GM19351 (cell line): ENCODE results near the gene CPEB2.
"Not testable (repeated sequence)": the region's sequence is repeated elsewhere in the genome, so short reads cannot be mapped to it uniquely, and the experiment has no call there.

Source experiments
- ATAC-seq: cut with Tn5 transposase; IDR thresholded peaks from one replicate; pipeline ENCODE4 v1.9.1; 2021; ENCODE audit warnings: mild to moderate bottlenecking, moderate library complexity; ENCODE audit not compliant: unreplicated experiment

The CPEB2 gene

GRCh38 chr4:15043226-15043625 lies 40.9 kb downstream of the CPEB2 start:
- ATAC-seq: no peak

- no peak for ATAC-seq
Observed at GRCh38 chr4:15043922-15044321, 41.6 kb downstream of the CPEB2 start.

- no peak for ATAC-seq
Observed at GRCh38 chr4:15054541-15054940, 52.3 kb downstream of the CPEB2 start.

- ATAC-seq: no peak
Observed at GRCh38 chr4:15060213-15060612, 57.9 kb downstream of the CPEB2 start.

GRCh38 chr4:15063341-15063740 lies 61.1 kb downstream of the CPEB2 start:
- ATAC-seq: no peak

- no peak for ATAC-seq
Observed at GRCh38 chr4:15065516-15065915, 63.2 kb downstream of the CPEB2 start.

- ATAC-seq: no peak
Observed at GRCh38 chr4:15066140-15066539, 63.9 kb downstream of the CPEB2 start.

GRCh38 chr4:15068298-15068697 lies 66.0 kb downstream of the CPEB2 start:
- ATAC-seq: no peak

- no peak for ATAC-seq
Observed at GRCh38 chr4:15075875-15076274, 73.6 kb downstream of the CPEB2 start.

GRCh38 chr4:15077969-15078368 lies 75.7 kb downstream of the CPEB2 start:
- ATAC-seq: no peak

- ATAC-seq: no peak
Observed at GRCh38 chr4:15078682-15079642, 76.7 kb downstream of the CPEB2 start.

GRCh38 chr4:15084780-15085179 lies 82.5 kb downstream of the CPEB2 start:
- no peak for ATAC-seq

GRCh38 chr4:15085762-15086161 lies 83.5 kb downstream of the CPEB2 start:
- not testable (repeated sequence) for ATAC-seq

GRCh38 chr4:15086259-15086658 lies 84.0 kb downstream of the CPEB2 start:
- not testable (repeated sequence) for ATAC-seq

GRCh38 chr4:15088394-15089035 lies 86.2 kb downstream of the CPEB2 start:
- ATAC-seq: no peak

- ATAC-seq: no peak
Observed at GRCh38 chr4:15089979-15090378, 87.7 kb downstream of the CPEB2 start.

GRCh38 chr4:15100380-15100779 lies 98.1 kb downstream of the CPEB2 start:
- ATAC-seq: no peak

- no peak for ATAC-seq
Observed at GRCh38 chr4:15100994-15101695, 98.9 kb downstream of the CPEB2 start.

- ATAC-seq: no peak
Observed at GRCh38 chr4:15104825-15105224, 102.5 kb downstream of the CPEB2 start.

- no peak for ATAC-seq
Observed at GRCh38 chr4:15106399-15106798, 104.1 kb downstream of the CPEB2 start.

- no peak for ATAC-seq
Observed at GRCh38 chr4:15109600-15109999, 107.3 kb downstream of the CPEB2 start.
